ENCODE data around the gene DENND4B. TPM values are rescaled to one million over a fixed set of nuclear protein-coding genes. Genes with fewer than 3 reads are reported as not detected.
"Not testable (repeated sequence)": the region's sequence is repeated elsewhere in the genome, so short reads cannot be mapped to it uniquely, and the experiment has no call there.

DENND4B gene
- total RNA-seq, 1 experiment from 2014 or later: 66.6 TPM

- POLR2A ChIA-PET (ENCODE audit: low non-redundant PET): no interaction called here
- CTCF ChIA-PET: no interaction called here
- Histone ChIP-seq H3K9me3 (ENCODE audit: low read depth, low read length, poor library complexity, severe bottlenecking) (no peaks in the 10 kb centered on the region), H3K27me3 (replicated peaks; ENCODE audit: insufficient read depth, low read depth, low read length, poor library complexity) (no peaks in the 10 kb centered on the region), H3K36me3 (ENCODE audit: insufficient read depth, low read length, poor library complexity, severe bottlenecking) (peaks cover 5% of the 10 kb centered on the region), H3K27ac (ENCODE audit: low read depth, low read length, poor library complexity, severe bottlenecking) (no peak overlapping the region), H3K4me1 (ENCODE audit: insufficient read depth, low read length, poor library complexity, severe bottlenecking) (no peaks in the 10 kb centered on the region), H3K4me3 (ENCODE audit: low read depth, low read length, poor library complexity, severe bottlenecking) (no peak overlapping the region)
- DNase-seq (ENCODE audit: low spot score): no peak
- BruUV-seq (replicated peaks): no TSS peak
- intact Hi-C loops (cut with micrococcal nuclease; ENCODE audit: unreplicated experiment): no loop called here
- no peak for TF ChIP-seq CTCF (conservative IDR thresholded peaks at IDR 0.05; ENCODE audit: low read depth, low read length)
- TF ChIP-seq EZH2 (IDR thresholded peaks at IDR 0.05; ENCODE audit: borderline replicate concordance, low read depth, low read length, poor library complexity, severe bottlenecking): no peak
Observed at GRCh38 chr1:153899509-153899908, 47.0 kb downstream of the DENND4B start.

- H3K36me3 ChIP-seq (ENCODE audit: insufficient read depth, low read length, poor library complexity, severe bottlenecking); POLR2A ChIA-PET (ENCODE audit: low non-redundant PET); H3K27me3 ChIP-seq (replicated peaks; ENCODE audit: insufficient read depth, low read depth, low read length, poor library complexity); CTCF ChIA-PET; H3K4me3 ChIP-seq (ENCODE audit: low read depth, low read length, poor library complexity, severe bottlenecking); H3K4me1 ChIP-seq (ENCODE audit: insufficient read depth, low read length, poor library complexity, severe bottlenecking); intact Hi-C loops (cut with micrococcal nuclease; ENCODE audit: unreplicated experiment); H3K27ac ChIP-seq (ENCODE audit: low read depth, low read length, poor library complexity, severe bottlenecking); H3K9me3 ChIP-seq (ENCODE audit: low read depth, low read length, poor library complexity, severe bottlenecking); DNase-seq (ENCODE audit: low spot score); BruUV-seq (replicated peaks): not testable (repeated sequence)
Observed at GRCh38 chr1:153895866-153896265, 50.7 kb downstream of the DENND4B start.

GRCh38 chr1:153891042-153891441 is 55.5 kb downstream of the DENND4B start:
- H3K4me3 ChIP-seq (ENCODE audit: low read depth, low read length, poor library complexity, severe bottlenecking); CTCF ChIA-PET; BruUV-seq (replicated peaks); DNase-seq (ENCODE audit: low spot score); H3K36me3 ChIP-seq (ENCODE audit: insufficient read depth, low read length, poor library complexity, severe bottlenecking); H3K27me3 ChIP-seq (replicated peaks; ENCODE audit: insufficient read depth, low read depth, low read length, poor library complexity); H3K9me3 ChIP-seq (ENCODE audit: low read depth, low read length, poor library complexity, severe bottlenecking); H3K4me1 ChIP-seq (ENCODE audit: insufficient read depth, low read length, poor library complexity, severe bottlenecking); POLR2A ChIA-PET (ENCODE audit: low non-redundant PET); intact Hi-C loops (cut with micrococcal nuclease; ENCODE audit: unreplicated experiment); H3K27ac ChIP-seq (ENCODE audit: low read depth, low read length, poor library complexity, severe bottlenecking): not testable (repeated sequence)

GRCh38 chr1:153888533-153888932 is 58.0 kb downstream of the DENND4B start:
- TF ChIP-seq EZH2 (IDR thresholded peaks at IDR 0.05; ENCODE audit: borderline replicate concordance, low read depth, low read length, poor library complexity, severe bottlenecking) (no peak), CTCF (conservative IDR thresholded peaks at IDR 0.05; ENCODE audit: low read depth, low read length) (no peak)
- H3K27ac ChIP-seq (ENCODE audit: low read depth, low read length, poor library complexity, severe bottlenecking): no peak overlapping the region
- H3K9me3 ChIP-seq (ENCODE audit: low read depth, low read length, poor library complexity, severe bottlenecking): no peaks in the 10 kb centered on the region
- BruUV-seq (replicated peaks): no TSS peak
- H3K4me3 ChIP-seq (ENCODE audit: low read depth, low read length, poor library complexity, severe bottlenecking): no peak overlapping the region
- no peak for DNase-seq (ENCODE audit: low spot score)
- POLR2A ChIA-PET (ENCODE audit: low non-redundant PET): interaction anchor here (0.5 kb wide), 1 partner anchor 19 kb away, joined by 3 read pairs; no protein-coding TSS in a partner anchor
- no peaks in the 10 kb centered on the region for H3K36me3 ChIP-seq (ENCODE audit: insufficient read depth, low read length, poor library complexity, severe bottlenecking)
- intact Hi-C loops (cut with micrococcal nuclease; ENCODE audit: unreplicated experiment): no loop called here
- H3K27me3 ChIP-seq (replicated peaks; ENCODE audit: insufficient read depth, low read depth, low read length, poor library complexity): no peaks in the 10 kb centered on the region
- CTCF ChIA-PET: no interaction called here
- H3K4me1 ChIP-seq (ENCODE audit: insufficient read depth, low read length, poor library complexity, severe bottlenecking): peaks cover under 1% of the 10 kb centered on the region

All from A673 (cell line).